Measurements from ENCODE around the gene IFITM10. TPM values are rescaled to one million over a fixed set of nuclear protein-coding genes. Genes with fewer than 3 reads are reported as not detected.

The IFITM10 gene
- total and polyA plus RNA-seq, 2 donors (not counting 1 experiment from before 2014, with no cell fraction given), result 0.09 to 1.7 TPM

GRCh38 chr11:1740786-1741530, 9.4 kb downstream of the IFITM10 start:
- Mint-ChIP-seq H3K27ac (no peak overlapping the region), H3K4me3 (no peak overlapping the region), H3K9me3 (ENCODE audit: insufficient read depth) (peaks cover 19% of the 10 kb centered on the region), H3K4me1 (no peaks in the 10 kb centered on the region), H3K27me3 (peaks cover 15% of the 10 kb centered on the region)
- no peak for TF ChIP-seq CTCF (IDR thresholded peaks at IDR 0.05)
- intact Hi-C loops (cut with micrococcal nuclease), result no loop called here
- Histone ChIP-seq H3K9ac (ENCODE audit: low read length) (no peak overlapping the region), H3K4me1 (ENCODE audit: control insufficient read depth in 2 of 2, insufficient read depth in 2 of 2, low read length in 2 of 2) (no peaks in the 10 kb centered on the region), H4K20me1 (ENCODE audit: control insufficient read depth, insufficient read depth, low read length, poor library complexity, severe bottlenecking) (no peaks in the 10 kb centered on the region), H3K27ac (ENCODE audit: low read length in 2 of 2) (no peak overlapping the region), H3K9me3 (ENCODE audit: control extremely low read depth in 1 of 3, control insufficient read depth in 2 of 3, insufficient read depth in 1 of 3, low read length in 2 of 3) (peaks cover 0 to 26% (median 14%) of the 10 kb centered on the region in 3 donors), H2AFZ (ENCODE audit: insufficient read depth, low read depth, low read length, poor library complexity, severe bottlenecking) (no peak overlapping the region), H3K4me3 (ENCODE audit: control extremely low read depth in 1 of 5, extremely low read depth in 1 of 5, insufficient read depth in 1 of 5, low read depth in 2 of 5, low read length in 4 of 5) (no peak overlapping the region), H3K27me3 (replicated peaks in 1 of 4; ENCODE audit: control extremely low read depth in 1 of 4, control insufficient read depth in 3 of 4, insufficient read depth in 4 of 4, low read length in 3 of 4) (no peaks in the 10 kb centered on the region), H3K4me2 (replicated peaks; ENCODE audit: low read depth, low read length, poor library complexity, severe bottlenecking) (no peak overlapping the region), H3K36me3 (replicated peaks in 1 of 2; ENCODE audit: control extremely low read depth in 1 of 2, control insufficient read depth in 1 of 2, extremely low read depth in 1 of 2, insufficient read depth in 2 of 2, low read length in 1 of 2) (no peaks in the 10 kb centered on the region), H3K79me2 (ENCODE audit: control insufficient read depth, insufficient read depth, low read length) (no peaks in the 10 kb centered on the region)
- POLR2A ChIA-PET, result interaction anchor here (0.7 kb wide), 1 partner anchor 35 kb away, joined by 7 read pairs; no protein-coding TSS in a partner anchor
- 95% methylated on average over 6 of the region's 8 CpGs for WGBS (ENCODE audit: insufficient coverage)
- DNase-seq (no peak), ATAC-seq (ENCODE audit: low read depth) (no peak)
- CTCF ChIA-PET, result no interaction called here

- no peak for DNase-seq
- no peak overlapping the region for H3K4me3 ChIP-seq (ENCODE audit: control extremely low read depth in 1 of 5, extremely low read depth in 1 of 5, insufficient read depth in 1 of 5, low read depth in 2 of 5, low read length in 4 of 5)
- Mint-ChIP-seq H3K9me3 (ENCODE audit: insufficient read depth) (peaks cover 18% of the 10 kb centered on the region), H3K4me3 (no peak overlapping the region), H3K4me1 (no peaks in the 10 kb centered on the region), H3K27ac (no peak overlapping the region), H3K27me3 (peaks cover 15% of the 10 kb centered on the region)
- WGBS (ENCODE audit: insufficient coverage), result 74% methylated on average over 8 of the region's 8 CpGs
- CTCF ChIA-PET, result no interaction called here
- no peaks in the 10 kb centered on the region for H3K4me1 ChIP-seq (ENCODE audit: control insufficient read depth in 2 of 2, insufficient read depth in 2 of 2, low read length in 2 of 2)
- H3K79me2 ChIP-seq (ENCODE audit: control insufficient read depth, insufficient read depth, low read length), result no peaks in the 10 kb centered on the region
- no peak for ATAC-seq (ENCODE audit: low read depth)
- no peak overlapping the region for H3K9ac ChIP-seq (ENCODE audit: low read length)
- peaks cover 0 to 28% (median 16%) of the 10 kb centered on the region in 3 donors for H3K9me3 ChIP-seq (ENCODE audit: control extremely low read depth in 1 of 3, control insufficient read depth in 2 of 3, insufficient read depth in 1 of 3, low read length in 2 of 3)
- intact Hi-C loops (cut with micrococcal nuclease), result no loop called here
- H3K4me2 ChIP-seq (replicated peaks; ENCODE audit: low read depth, low read length, poor library complexity, severe bottlenecking), result no peak overlapping the region
- no peak overlapping the region for H3K27ac ChIP-seq (ENCODE audit: low read length in 2 of 2)
- TF ChIP-seq CTCF (IDR thresholded peaks at IDR 0.05), result no peak
- TF ChIP-seq EZH2 (IDR thresholded peaks at IDR 0.05; ENCODE audit: borderline replicate concordance, insufficient read depth, low read depth, low read length, poor library complexity, severe bottlenecking), result no peak
- POLR2A ChIA-PET, result no interaction called here
- no peaks in the 10 kb centered on the region for H3K36me3 ChIP-seq (replicated peaks in 1 of 2; ENCODE audit: control extremely low read depth in 1 of 2, control insufficient read depth in 1 of 2, extremely low read depth in 1 of 2, insufficient read depth in 2 of 2, low read length in 1 of 2)
- H3K27me3 ChIP-seq (replicated peaks in 1 of 4; ENCODE audit: control extremely low read depth in 1 of 4, control insufficient read depth in 3 of 4, insufficient read depth in 4 of 4, low read length in 3 of 4), result no peaks in the 10 kb centered on the region
- H4K20me1 ChIP-seq (ENCODE audit: control insufficient read depth, insufficient read depth, low read length, poor library complexity, severe bottlenecking), result no peaks in the 10 kb centered on the region
- H2AFZ ChIP-seq (ENCODE audit: insufficient read depth, low read depth, low read length, poor library complexity, severe bottlenecking), result no peak overlapping the region
Measured at GRCh38 chr11:1739576-1739975, 10.8 kb downstream of the IFITM10 start.

Data from B cell (primary cell).